PC-3 (cell line): Measurements from ENCODE around the gene TCHH. TPM values are rescaled to one million over a fixed set of nuclear protein-coding genes. Genes with fewer than 3 reads are reported as not detected.

Experiments used
- ATAC-seq: fragments of 200-7000 bp; cut with Tn5 transposase; 2 replicates; pipeline ENCODE4 v1.9.1; 2020; ENCODE audit warnings: mild to moderate bottlenecking, moderate library complexity
- BruUV-seq: library from RNA; stranded (reverse); fragments of 400-500 nt; replicated peaks from 2 replicates; lab custom pipeline; 2021; lab: Mats Ljungman, UMichigan
- CTCF ChIA-PET: fragments of 300-600 bp; sonication (Branson Sonifier 250); formaldehyde crosslinking; loops from one replicate; lab custom pipeline; 2022; ENCODE audit warnings: antibody characterized with exemption; lab: Charles Lee
- POLR2A ChIA-PET: fragments of 300-600 bp; sonication (Branson Sonifier 250); formaldehyde crosslinking; loops from one replicate; lab custom pipeline; 2022; ENCODE audit warnings: antibody characterized with exemption; ENCODE audit not compliant: unreplicated experiment; lab: Charles Lee
- DNase-seq: peaks from one replicate; pipeline ENCODE4 v3.0.0-alpha.2; 2015
- H2AFZ ChIP-seq: fragments of 300-600 bp; sonication (generic); 2 replicates; pipeline ENCODE4 v1.6.0; 2016; ENCODE audit warnings: antibody characterized with exemption, low read length
- H3F3A ChIP-seq: fragments of 300-600 bp; sonication (generic); one replicate; pipeline ENCODE4 v1.6.0; 2017; ENCODE audit warnings: antibody characterized with exemption, low read length, control low read depth, mild to moderate bottlenecking; ENCODE audit not compliant: unreplicated experiment
- H3K27ac ChIP-seq: fragments of 300-600 bp; sonication (generic); 2 replicates; pipeline ENCODE4 v1.5.1; 2016; ENCODE audit warnings: mild to moderate bottlenecking, low read length
- H3K27me3 ChIP-seq: fragments of 300-600 bp; sonication (generic); 2 replicates; pipeline ENCODE4 v1.6.1; 2016; ENCODE audit warnings: low read length, mixed read lengths
- H3K36me3 ChIP-seq: fragments of 300-600 bp; sonication (generic); 2 replicates; pipeline ENCODE4 v1.6.1; 2016; ENCODE audit warnings: low read depth, mixed run types, low read length, mixed read lengths
- H3K4me1 ChIP-seq: fragments of 300-600 bp; sonication (generic); 2 replicates; pipeline ENCODE4 v1.5.1; 2016; ENCODE audit warnings: low read length; ENCODE audit not compliant: insufficient read depth
- H3K4me2 ChIP-seq: fragments of 300-600 bp; sonication (generic); 2 replicates; pipeline ENCODE4 v1.6.0; 2016; ENCODE audit warnings: low read length
- H3K4me3 ChIP-seq: fragments of 300-600 bp; sonication (generic); 2 replicates; pipeline ENCODE4 v1.5.1; 2016; ENCODE audit warnings: mild to moderate bottlenecking, low read length, mixed read lengths
- H3K79me2 ChIP-seq: fragments of 300-600 bp; sonication (generic); 2 replicates; pipeline ENCODE4 v1.6.1; 2017; ENCODE audit warnings: low read length, mixed read lengths
- H3K9ac ChIP-seq: fragments of 300-600 bp; sonication (generic); 2 replicates; pipeline ENCODE4 v1.6.0; 2016; ENCODE audit warnings: mild to moderate bottlenecking, low read length
- H3K9me2 ChIP-seq: fragments of 300-600 bp; sonication (generic); replicated peaks from 2 replicates; pipeline ENCODE4 v1.6.1; 2016; ENCODE audit warnings: mixed run types, low read length, mixed read lengths
- H3K9me3 ChIP-seq: fragments of 300-600 bp; sonication (generic); 2 replicates; pipeline ENCODE4 v1.6.1; 2016; ENCODE audit warnings: low read length, mixed read lengths
- H4K20me1 ChIP-seq: fragments of 300-600 bp; sonication (generic); 2 replicates; pipeline ENCODE4 v1.6.1; 2016; ENCODE audit warnings: low read length, mixed read lengths
- EZH2 ChIP-seq: fragments of 300-600 bp; sonication (generic); IDR thresholded peaks from one replicate; pipeline ENCODE4 v1.6.1; 2017; ENCODE audit warnings: antibody characterized with exemption, mild to moderate bottlenecking, low read length; ENCODE audit not compliant: unreplicated experiment
- EZH2phosphoT487 ChIP-seq: fragments of 300-600 bp; sonication (generic); IDR thresholded peaks from 2 replicates; pipeline ENCODE4 v1.6.1; 2018; ENCODE audit warnings: mild to moderate bottlenecking, antibody characterized with exemption, low read length, borderline replicate concordance
- intact Hi-C: fragments of 100-400 bp; cut with micrococcal nuclease; formaldehyde crosslinking; loops from 2 replicates; pipeline ENCODE4 v1.9.0; 2023
- total RNA-seq: library from RNA; depleted of rRNA; stranded (reverse); fragments of >200 nt; gene quantifications from 2 replicates; pipeline ENCODE4 v1.2.3, GENCODE V29; 2014
- TF ChIP-seq, protein P1 (sequence below): fragments of 300-600 bp; sonication (generic); conservative IDR thresholded peaks from 2 replicates; pipeline ENCODE4 v1.5.1; 2017; ENCODE audit warnings: antibody characterized with exemption, low read depth, mild to moderate bottlenecking, low read length

The TCHH gene
- total RNA-seq, 1 experiment from 2014 or later: not detected

DNA sequence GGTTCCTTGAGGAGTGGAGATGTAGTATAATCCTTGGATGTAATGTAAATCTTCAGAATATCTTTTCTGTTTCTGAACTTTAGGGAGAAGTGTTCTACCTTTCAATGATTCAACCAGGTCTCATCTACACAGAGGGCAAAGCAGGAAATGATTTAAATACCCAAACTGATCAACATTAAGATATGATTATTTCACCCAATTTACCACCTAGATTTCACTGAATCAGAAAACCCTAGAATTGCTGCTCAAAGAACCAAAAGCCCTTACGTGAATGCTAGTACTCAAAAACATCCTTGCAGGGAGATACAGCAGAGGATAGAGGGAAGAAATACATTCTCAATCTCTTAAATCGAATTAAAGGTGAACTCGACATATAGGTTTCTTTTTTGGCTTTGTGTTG is 38.8 kb upstream of the TCHH start:
- H3K4me2 ChIP-seq: no peak overlapping the region
- H3K9me2 ChIP-seq: no peaks in the 10 kb centered on the region
- no peak overlapping the region for H3K4me3 ChIP-seq
- CTCF ChIA-PET: no interaction called here
- ATAC-seq (no peak), DNase-seq (no peak)
- no TSS peak for BruUV-seq
- TF ChIP-seq, protein P1, sequence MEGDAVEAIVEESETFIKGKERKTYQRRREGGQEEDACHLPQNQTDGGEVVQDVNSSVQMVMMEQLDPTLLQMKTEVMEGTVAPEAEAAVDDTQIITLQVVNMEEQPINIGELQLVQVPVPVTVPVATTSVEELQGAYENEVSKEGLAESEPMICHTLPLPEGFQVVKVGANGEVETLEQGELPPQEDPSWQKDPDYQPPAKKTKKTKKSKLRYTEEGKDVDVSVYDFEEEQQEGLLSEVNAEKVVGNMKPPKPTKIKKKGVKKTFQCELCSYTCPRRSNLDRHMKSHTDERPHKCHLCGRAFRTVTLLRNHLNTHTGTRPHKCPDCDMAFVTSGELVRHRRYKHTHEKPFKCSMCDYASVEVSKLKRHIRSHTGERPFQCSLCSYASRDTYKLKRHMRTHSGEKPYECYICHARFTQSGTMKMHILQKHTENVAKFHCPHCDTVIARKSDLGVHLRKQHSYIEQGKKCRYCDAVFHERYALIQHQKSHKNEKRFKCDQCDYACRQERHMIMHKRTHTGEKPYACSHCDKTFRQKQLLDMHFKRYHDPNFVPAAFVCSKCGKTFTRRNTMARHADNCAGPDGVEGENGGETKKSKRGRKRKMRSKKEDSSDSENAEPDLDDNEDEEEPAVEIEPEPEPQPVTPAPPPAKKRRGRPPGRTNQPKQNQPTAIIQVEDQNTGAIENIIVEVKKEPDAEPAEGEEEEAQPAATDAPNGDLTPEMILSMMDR: no peak
- TF ChIP-seq EZH2phosphoT487 (no peak), EZH2 (no peak)
- H3K27ac ChIP-seq: no peak overlapping the region
- H3F3A ChIP-seq: no peaks in the 10 kb centered on the region
- H4K20me1 ChIP-seq: no peaks in the 10 kb centered on the region
- no peak overlapping the region for H3K9ac ChIP-seq
- H3K79me2 ChIP-seq: no peaks in the 10 kb centered on the region
- POLR2A ChIA-PET: no interaction called here
- intact Hi-C loops: no loop called here
- H3K36me3 ChIP-seq: no peaks in the 10 kb centered on the region
- H3K27me3 ChIP-seq: no peaks in the 10 kb centered on the region
- H2AFZ ChIP-seq: no peak overlapping the region
- no peaks in the 10 kb centered on the region for H3K4me1 ChIP-seq
- no peaks in the 10 kb centered on the region for H3K9me3 ChIP-seq

DNA sequence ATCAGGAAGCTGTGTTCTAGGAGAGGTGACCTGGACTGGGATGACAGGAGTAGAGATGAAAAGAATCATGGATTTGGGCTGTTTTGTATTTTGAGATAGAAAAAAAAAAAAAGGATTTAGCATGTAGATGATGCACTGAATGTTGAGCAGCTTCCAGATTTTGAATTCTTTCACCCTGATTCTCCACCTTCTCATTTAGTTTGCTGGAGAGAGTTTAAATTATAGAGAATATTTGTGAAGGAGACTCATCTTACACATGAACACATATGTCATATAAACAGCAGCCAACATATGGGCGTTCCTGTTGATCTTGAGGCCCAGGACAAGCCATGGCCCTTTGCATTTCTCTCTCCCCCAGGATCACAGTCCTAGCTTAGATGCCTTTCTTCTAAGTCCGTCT is 36.4 kb upstream of the TCHH start:
- H3F3A ChIP-seq: no peaks in the 10 kb centered on the region
- no peak overlapping the region for H3K9ac ChIP-seq
- CTCF ChIA-PET: no interaction called here
- intact Hi-C loops: no loop called here
- no peaks in the 10 kb centered on the region for H3K36me3 ChIP-seq
- TF ChIP-seq, protein P1: no peak
- no peak for TF ChIP-seq EZH2
- TF ChIP-seq EZH2phosphoT487: no peak
- no peaks in the 10 kb centered on the region for H3K27me3 ChIP-seq
- no TSS peak for BruUV-seq
- H3K79me2 ChIP-seq: no peaks in the 10 kb centered on the region
- H2AFZ ChIP-seq: no peak overlapping the region
- H3K27ac ChIP-seq: no peak overlapping the region
- no peak for DNase-seq
- H3K9me3 ChIP-seq: 0 out of 2 replicates have a peak, but pooled peaks cover 3% of the 10 kb centered on the region
- no peaks in the 10 kb centered on the region for H3K4me1 ChIP-seq
- no peaks in the 10 kb centered on the region for H3K9me2 ChIP-seq
- H3K4me2 ChIP-seq: no peak overlapping the region
- POLR2A ChIA-PET: no interaction called here
- no peak overlapping the region for H3K4me3 ChIP-seq
- ATAC-seq: no peak
- H4K20me1 ChIP-seq: no peaks in the 10 kb centered on the region

DNA sequence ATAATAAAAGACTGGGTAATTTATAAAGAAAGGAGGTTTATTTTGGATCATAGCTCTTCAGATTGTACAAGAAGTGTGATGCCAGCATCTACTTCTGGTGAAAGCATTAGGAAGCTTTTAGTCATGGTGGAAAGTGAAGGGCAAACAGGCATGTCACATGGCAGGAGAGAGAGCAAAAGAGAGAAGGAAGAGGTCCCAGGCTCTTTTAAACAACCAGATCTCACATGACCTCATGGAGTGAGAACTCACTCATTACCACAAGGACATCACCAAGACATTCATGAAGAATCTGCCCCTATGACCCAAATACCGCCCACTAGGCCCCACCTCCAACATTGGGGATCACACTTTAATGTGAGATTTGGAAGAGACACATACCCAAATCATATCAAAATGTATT is 33.7 kb upstream of the TCHH start:
- CTCF ChIA-PET: no interaction called here

More for the DNA sequence above, 33.7 kb upstream of the TCHH start:
- intact Hi-C loops: no loop called here
- Histone ChIP-seq H3K27me3 (peaks cover 7% of the 10 kb centered on the region; the same call in 1 of the 2 replicates), H3K79me2 (no peaks in the 10 kb centered on the region), H3F3A (no peaks in the 10 kb centered on the region), H3K4me1 (no peaks in the 10 kb centered on the region), H3K4me3 (no peak overlapping the region), H2AFZ (no peak overlapping the region), H3K9ac (no peak overlapping the region), H3K9me2 (no peaks in the 10 kb centered on the region), H3K27ac (no peak overlapping the region), H3K9me3 (0 out of 2 replicates have a peak, but pooled peaks cover 3% of the 10 kb centered on the region), H4K20me1 (no peaks in the 10 kb centered on the region), H3K36me3 (no peaks in the 10 kb centered on the region), H3K4me2 (no peak overlapping the region)
- ATAC-seq (no peak), DNase-seq (no peak)
- BruUV-seq: no TSS peak
- POLR2A ChIA-PET: no interaction called here
- TF ChIP-seq EZH2 (no peak), EZH2phosphoT487 (no peak)
- TF ChIP-seq, protein P1: no peak
